IPS DF 19.7 (cell line): Measurements from ENCODE around the gene MYO5C.

Experiments used
- DNase-seq: peaks from one replicate; pipeline ENCODE4 v3.0.0-alpha.2; 2013; ENCODE audit warnings: low read depth, low spot score

MYO5C gene

GRCh38 chr15:52278135-52278534 is 17.5 kb downstream of the MYO5C start:
- no peak for DNase-seq

- no peak for DNase-seq
Observed at GRCh38 chr15:52277575-52277974, 18.0 kb downstream of the MYO5C start.

- DNase-seq: no peak
Observed at GRCh38 chr15:52276256-52276770, 19.3 kb downstream of the MYO5C start.

- no peak for DNase-seq
Observed at GRCh38 chr15:52263563-52264282, 31.9 kb downstream of the MYO5C start.

GRCh38 chr15:52262364-52262763 is 33.2 kb downstream of the MYO5C start:
- DNase-seq: no peak

- peak; percentile 95 for DNase-seq
Observed at GRCh38 chr15:52261498-52262242, 33.9 kb downstream of the MYO5C start.

GRCh38 chr15:52261026-52261425 is 34.6 kb downstream of the MYO5C start:
- DNase-seq: no peak

- no peak for DNase-seq
Observed at GRCh38 chr15:52259503-52259902, 36.1 kb downstream of the MYO5C start.

GRCh38 chr15:52258461-52258860 is 37.1 kb downstream of the MYO5C start:
- no peak for DNase-seq

- DNase-seq: no peak
Observed at GRCh38 chr15:52257734-52258062, 37.9 kb downstream of the MYO5C start.

- no peak for DNase-seq
Observed at GRCh38 chr15:52256930-52257733, 38.5 kb downstream of the MYO5C start.

GRCh38 chr15:52256366-52256765 is 39.2 kb downstream of the MYO5C start:
- DNase-seq: peak; percentile 38

GRCh38 chr15:52255935-52256334 is 39.7 kb downstream of the MYO5C start:
- DNase-seq: no peak

GRCh38 chr15:52255008-52255407 is 40.6 kb downstream of the MYO5C start:
- no peak for DNase-seq

- DNase-seq: no peak
Observed at GRCh38 chr15:52254391-52254790, 41.2 kb downstream of the MYO5C start.

GRCh38 chr15:52252781-52253180 is 42.8 kb downstream of the MYO5C start:
- no peak for DNase-seq

GRCh38 chr15:52251144-52251860 is 44.3 kb downstream of the MYO5C start:
- DNase-seq: no peak

- no peak for DNase-seq
Observed at GRCh38 chr15:52247461-52247860, 48.1 kb downstream of the MYO5C start.

- no peak for DNase-seq
Observed at GRCh38 chr15:52246686-52247431, 48.7 kb downstream of the MYO5C start.

GRCh38 chr15:52243697-52244555 is 51.7 kb downstream of the MYO5C start:
- DNase-seq: no peak
